Stimulated activated CD4-positive, alpha-beta T cell treated with anti-CD3 and anti-CD28 coated beads, Interleukin-12 subunit alpha, Interleukin-12 subunit beta, amount 100 ng/mL, for 24 hours (primary cell): ENCODE measurements around the gene CASP4.
"Not testable (repeated sequence)": the region's sequence is repeated elsewhere in the genome, so short reads cannot be mapped to it uniquely, and the experiment has no call there.

Source experiments
- DNase-seq, 2 experiments: peaks; one replicate each; pipeline ENCODE4 v3.0.0-alpha.2; 2020; ENCODE audit warnings: low read depth in 2 of 2

Gene CASP4

DNA sequence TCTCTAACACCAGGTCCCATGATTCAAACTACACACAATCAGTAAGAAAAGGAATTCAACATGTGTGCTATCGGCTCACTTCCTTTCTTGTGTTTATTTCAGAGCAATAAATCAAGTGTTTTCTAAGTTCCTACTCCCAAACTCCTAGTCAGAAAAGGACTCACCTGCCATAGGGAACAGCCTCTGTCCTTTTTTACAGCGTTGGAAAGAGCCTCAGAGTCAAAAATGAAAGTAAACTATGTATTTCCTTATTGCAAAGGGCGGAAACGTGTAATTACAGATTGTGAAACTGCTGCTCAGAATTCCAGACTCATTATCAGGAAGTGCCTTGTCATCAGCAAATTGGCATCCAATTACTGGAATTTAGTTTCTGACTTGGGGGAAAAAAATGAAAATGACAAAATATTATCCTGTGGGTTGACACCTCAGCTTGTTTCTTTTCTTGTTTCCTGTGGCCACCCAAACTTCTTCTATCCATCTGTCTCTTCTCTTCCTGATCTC is at the start of gene CASP4:
TSS of gene CASP4 (minus strand) at position 220 of the 501 bp plus-strand sequence. CDS start at position 171, 49 bp downstream.
- DNase-seq: no peak

DNA sequence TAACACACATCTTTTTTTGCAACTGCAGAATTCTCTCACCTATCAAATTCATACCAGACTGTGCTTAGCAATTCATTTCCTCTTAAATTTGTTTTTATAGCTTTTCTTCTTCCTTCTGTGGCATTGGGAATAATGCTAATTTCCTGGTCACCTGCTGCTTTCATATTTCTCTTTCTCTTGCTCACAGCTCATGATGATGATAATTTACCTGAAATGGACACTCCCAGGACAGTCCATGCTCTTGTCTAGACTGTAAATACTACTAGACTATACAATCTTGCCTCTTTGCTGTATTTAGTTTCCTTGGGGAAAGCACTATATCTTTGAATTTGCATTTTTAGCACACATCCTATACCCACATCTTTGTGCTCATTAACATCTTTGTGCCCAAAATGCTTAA is 39.1 kb upstream of the CASP4 start:
- no peak for DNase-seq

DNA sequence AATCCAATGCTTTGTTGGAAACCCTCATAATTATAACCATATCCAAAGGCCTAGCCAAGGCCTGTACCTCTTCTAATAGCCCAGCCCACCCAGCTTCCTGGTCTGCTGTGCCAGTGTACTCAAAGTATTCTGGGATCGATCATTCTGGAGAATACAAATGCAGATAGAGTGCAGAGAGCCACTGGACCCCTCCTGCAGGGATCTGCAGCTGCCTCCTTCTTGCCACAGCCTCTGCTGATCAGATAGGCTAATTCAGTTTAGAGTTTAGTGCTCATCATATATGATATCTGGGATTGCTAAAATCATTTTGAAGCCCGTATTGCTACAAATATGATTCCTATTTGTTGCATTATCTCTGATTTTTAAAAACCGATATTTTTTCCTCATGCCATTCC is 37.1 kb upstream of the CASP4 start:
- no peak for DNase-seq

DNA sequence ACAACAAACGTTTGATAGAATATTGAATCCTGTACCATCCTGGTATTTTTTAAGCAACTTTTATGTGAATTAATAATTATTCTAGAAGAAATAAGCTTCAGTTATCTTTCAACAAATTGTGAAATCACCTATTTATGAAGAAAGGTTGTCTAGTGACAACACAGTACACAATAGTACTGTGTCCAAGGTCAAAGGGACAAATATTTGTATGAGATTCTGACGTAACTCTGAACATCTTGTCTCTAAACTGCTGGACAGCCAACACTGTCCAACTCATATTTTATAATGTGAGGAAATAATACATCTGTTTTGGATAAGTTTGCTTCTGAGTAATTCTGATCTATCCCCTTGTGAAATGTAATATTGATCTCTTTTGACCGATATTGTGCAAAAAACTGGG is 35.6 kb upstream of the CASP4 start:
- DNase-seq: no peak

DNA sequence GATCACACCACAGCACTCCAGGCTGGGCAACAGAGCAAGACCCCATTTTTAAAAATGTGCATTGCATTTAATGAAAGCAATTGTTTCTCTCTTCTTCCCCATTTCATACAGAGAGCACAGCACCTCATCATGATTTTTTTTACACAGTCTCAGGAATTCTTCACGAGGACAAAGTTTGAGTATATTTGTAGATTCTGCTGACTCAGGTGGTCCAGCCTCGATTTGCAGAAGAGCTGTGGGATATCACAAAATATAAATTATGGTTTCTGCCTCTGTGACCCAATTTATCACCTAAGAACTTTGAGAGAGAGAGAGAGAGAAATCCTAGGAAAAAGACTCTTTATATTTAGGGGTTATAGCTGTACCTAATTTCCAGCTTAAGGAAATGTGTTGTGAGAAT is 34.8 kb upstream of the CASP4 start:
- DNase-seq: no peak

DNA sequence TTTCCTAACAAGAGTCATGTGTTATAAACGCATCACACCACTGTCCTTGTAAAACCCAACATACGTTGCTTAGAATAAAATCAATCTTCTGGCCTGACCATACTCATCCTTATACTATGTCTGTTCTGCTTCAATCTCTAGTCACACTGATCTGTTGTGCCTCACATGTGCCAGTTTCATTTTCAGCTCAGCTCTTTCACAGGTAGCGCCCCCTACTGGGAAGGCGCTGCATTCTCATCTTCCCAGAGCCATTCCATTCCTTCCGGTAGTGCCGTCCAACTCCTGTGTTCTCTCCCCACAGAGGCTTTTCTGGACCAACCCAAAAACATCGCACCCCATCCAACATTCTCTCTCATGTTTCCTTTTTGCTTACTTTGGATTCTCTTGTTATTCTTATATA is 32.4 kb upstream of the CASP4 start:
- peak; percentile 17 to 38 for DNase-seq

DNA sequence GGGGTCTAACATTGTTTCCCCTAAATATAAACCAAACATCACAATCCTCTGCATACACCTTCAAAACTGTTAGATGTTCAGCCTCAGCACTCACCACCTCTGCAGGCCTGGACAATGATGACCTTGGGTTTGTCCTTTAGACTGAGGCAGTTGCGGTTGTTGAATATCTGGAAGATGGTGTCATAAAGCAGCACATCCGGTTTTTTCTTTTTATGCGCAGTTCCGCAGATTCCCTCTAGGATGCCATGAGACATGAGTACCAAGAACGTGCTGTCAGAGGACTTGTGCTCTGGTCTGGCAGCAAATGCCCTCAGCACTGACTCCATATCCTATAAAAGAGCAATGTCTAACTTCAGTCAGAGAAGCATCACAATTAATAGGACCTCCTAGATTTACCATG is 31.8 kb upstream of the CASP4 start:
- DNase-seq: no peak

DNA sequence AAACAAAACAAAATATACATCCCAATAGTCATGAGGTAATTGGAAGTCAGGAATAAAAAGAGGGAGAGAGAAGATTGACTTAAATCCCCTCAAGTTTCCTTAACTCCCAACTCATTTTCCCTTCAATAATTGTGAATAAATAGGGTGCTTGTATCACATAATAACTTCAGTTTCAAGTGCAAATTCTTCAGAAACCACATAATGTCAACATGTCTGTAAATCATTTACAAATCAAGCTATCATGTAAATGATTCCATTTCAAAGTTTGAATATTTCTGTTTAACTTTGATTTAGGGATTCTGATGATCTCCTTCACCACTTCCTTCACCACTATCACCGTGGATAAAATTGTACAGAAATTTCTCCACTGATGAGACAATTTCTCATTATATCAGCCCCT is 31.3 kb upstream of the CASP4 start:
- no peak for DNase-seq

DNA sequence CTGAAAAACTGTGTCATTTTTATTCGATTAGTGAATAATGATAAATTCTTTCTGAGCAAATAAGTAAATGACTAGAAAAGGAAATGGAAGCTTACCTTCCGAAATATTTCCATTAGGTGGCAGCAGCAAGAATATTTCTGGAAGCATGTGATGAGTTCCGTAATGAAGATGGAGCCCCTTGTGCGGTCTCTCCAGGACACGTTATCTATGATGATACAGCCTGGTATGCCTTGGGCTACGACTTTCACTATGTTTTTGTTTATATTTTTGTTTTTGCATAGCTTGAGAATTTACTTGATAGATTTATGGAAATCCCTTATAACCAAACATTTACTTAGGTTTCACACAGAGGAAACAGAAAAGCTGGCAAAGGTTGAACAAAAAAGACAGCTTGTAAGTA is 28.9 kb upstream of the CASP4 start:
- DNase-seq: no peak

DNA sequence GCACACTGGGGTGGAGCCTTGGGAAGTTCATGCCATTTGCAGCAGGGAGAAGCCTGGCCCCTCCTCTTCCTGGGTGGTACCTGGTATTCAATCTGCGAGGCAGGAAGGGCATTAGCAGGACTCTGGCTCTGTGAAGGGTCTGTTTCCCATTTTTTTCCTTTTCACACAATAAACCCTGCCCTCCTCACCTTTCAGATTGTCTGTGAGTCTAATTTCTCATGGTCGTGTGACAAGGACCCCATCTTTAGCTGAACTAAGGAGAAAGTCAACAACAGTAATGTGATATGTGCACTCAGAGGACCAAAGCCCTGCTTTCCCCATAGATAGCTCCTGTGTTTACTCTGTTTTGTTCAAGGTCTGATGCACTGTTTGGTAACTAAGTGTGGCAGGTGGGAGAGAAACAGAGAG is 26.6 kb upstream of the CASP4 start:
- no peak for DNase-seq

DNA sequence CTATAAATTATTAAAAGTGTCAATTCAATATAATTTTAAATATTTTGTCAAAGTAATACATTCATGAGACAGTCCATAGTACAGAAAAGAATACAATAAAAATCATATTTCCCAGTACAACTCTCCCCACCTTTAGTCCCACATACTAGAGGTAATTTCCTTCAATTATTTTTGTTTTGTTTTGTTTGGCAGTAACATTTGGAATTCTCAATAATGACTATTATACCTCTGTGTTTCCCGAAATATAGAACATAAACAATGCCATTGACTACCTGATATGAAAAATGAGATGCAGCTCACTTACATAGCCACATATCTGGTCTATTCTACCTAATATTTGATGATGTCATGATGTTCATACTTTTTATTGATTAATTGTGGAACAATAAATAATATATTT is 24.4 kb upstream of the CASP4 start:
- DNase-seq: no peak

DNA sequence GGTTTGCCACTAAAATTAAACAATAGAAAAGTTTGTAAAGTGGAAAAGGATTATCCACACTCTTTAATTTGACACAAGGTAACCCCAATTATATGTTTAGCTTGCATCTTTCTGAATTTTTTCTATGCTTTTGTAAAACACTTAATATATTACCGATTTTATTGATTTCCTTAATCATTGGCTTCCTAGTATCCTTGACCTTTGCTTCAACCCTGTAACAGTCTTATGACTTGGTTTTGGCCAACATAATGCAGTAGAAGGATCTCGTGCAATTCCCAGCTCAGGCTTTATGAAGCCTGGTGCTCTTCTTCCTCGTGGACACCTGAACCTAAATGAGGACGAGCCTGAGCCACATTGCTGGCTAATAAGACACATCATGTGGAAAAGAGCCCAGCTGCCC is 23.6 kb upstream of the CASP4 start:
- no peak for DNase-seq

DNA sequence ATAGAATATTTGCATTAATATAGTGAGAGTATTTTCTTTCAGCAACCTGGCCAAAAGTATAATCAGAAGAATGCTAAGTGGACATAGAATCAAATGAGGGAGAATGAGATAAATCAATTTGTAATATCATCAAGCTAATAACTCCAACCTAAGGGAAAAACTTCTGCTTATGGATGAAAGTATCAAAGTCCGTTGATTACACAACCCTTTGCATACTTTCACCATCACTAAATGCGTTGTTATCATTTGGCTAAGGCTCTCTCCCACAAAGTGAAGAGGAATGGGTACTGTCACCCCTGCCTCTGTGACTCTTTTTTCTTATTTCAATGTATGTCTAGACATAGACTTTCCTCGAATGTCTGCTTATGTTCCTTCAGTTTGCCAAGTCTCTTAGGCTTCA is 16.4 kb upstream of the CASP4 start:
- DNase-seq: no peak

DNA sequence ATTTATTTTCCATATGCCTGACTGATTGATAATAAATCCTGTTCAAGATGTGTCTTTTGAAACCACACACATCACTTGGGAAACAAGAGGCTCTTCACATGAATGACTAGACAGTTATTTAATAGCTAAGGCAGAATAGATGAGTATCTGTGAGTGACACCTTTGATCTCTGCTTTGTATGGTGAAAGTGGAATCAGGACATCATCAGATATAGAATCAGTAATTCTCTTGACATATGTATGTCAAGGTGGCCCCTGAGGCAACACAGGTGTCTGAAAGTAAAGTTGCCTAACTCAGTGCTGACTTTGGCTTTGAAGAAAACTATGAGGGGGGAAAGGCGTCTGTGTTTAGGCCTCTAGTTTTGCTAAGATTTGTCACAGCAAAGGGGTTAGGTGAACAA is 11.5 kb upstream of the CASP4 start:
- DNase-seq: no peak

DNA sequence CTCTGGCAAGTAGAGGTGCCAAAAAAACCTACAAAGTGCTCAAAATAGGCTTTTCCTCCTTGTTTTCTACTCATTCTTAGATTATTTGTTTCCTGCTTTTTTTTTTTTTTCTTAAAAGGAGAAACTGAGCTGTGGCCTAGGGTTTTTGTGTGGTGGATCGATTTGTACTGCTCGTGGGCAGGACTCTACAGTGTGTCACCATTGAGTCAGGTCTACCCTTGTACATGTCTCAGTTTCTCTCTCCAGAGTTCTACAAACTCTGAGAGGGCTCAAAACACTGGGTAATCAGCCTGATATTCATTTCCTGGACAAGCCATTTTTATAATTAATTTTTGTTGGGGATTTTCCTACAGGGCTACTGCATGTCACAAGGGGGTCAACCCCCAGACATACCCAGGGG is 5.2 kb upstream of the CASP4 start:
- no peak for DNase-seq

DNA sequence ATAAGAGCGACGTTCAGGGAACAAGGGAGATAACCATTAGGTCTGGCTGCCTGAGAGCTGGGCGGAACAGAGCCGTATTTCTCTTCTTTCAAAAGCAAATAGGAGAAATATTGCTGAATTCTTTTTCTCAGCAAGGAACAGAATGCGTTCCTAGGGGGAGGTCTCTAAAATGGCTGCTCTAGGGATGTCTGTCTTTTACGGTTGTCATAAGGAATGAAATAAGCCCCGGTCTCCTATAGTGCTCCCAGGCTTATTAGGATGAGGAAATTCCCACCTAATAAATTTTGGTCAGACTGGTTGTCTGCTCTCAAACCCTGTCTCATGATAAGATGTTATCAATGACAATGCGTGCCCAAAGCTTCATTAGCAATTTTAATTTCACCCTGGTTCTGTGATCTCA is 4.5 kb upstream of the CASP4 start:
- DNase-seq: not testable (repeated sequence)

DNA sequence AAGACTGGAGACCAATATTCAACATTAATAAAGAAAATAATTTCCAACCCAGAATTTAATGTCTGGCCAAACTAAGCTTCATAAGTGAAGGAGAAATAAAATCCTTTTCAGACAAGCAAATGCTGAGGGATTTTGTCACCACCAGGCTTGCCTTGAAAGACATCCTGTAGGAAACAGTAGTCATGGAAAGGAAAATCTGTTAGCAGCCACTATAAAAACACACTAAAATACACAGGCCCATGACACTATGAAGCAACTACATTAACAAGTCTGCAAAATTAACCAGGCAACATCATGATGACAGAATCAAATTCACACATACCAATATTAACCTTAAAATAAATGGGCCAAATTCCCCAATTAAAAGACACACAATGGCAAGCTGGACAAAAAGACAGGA is 2.4 kb upstream of the CASP4 start:
- no peak for DNase-seq

DNA sequence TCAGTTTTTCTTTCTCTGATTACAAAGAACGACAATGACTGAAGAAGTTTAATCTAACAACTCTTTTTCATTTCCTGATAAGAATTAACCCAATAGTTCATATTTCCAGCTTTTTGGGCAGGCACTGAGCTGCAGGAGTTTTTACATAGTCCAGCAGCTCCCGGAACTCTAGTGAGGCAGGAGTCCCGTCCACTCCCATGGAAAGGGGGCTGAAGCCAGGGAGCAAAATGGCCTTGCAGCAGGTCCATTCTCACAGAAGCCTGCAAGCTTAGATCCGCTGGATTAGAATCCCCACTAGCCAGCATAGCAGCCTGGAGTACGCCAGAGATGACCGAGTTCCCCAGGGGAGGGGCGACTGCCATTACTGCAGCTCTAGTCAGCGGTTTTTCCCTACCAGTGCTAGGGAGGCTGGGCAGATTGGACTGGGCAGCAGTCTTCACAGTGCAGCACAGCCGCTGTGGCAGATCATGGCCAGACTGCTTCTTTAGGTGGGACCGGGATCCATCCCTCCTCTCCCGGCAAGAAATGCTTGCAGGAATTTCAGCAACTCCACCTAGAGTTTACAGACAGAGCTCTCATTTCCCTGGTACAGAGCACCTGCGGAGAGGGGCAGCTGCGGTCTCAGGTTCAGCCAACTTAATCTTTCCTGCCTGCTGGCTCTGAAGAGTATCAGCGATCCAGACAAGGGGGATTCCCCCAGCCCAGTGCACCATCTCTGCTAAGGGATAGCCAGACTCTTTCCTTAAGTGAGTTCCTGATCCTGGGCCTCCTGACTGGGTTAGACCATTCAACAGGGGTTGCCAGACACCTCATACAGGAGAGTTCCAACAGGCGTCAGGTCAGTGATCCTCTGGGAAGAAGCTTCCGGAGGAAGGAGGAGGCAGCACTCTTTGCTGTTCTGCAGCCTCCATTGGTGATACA is 742 bp upstream of the CASP4 start:
- no peak for DNase-seq

DNA sequence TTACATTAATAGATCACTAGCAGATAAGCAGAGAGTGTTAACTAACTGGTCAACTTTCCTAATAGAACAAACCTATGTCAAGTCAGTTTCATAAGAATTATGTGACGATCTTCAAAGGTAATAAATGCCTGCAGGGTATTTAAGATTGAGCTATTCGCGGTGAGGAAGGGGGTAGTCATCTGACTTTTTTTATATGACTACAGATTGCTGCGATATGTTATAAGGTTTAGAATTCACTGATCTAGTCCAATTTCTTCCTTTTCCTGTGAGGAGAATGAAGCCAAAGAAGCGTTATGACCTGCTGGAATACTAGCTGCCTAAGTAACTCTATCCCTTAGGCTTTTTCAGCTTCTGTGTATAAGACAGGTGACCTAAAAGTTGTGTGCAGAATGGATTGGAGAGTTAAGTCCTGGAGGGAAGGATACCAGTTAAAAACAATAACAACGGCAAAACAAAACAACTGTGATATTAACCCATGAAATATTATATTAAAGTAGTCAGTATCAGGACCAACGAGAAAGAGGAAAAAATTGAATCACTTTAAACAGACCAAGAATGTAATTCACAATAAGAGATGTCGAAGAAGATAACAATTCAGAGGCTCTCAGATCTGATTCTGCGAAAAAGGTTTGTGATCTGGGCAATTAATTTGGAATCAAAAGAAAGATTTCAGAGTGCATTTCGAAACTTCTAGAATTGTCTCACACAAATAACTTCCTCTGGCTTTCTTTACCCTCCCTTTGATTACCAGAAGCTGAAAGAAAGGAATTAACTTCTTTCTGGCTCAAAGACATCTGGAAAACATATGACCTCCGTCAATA is 630 bp downstream of the CASP4 start:
- DNase-seq: no peak

DNA sequence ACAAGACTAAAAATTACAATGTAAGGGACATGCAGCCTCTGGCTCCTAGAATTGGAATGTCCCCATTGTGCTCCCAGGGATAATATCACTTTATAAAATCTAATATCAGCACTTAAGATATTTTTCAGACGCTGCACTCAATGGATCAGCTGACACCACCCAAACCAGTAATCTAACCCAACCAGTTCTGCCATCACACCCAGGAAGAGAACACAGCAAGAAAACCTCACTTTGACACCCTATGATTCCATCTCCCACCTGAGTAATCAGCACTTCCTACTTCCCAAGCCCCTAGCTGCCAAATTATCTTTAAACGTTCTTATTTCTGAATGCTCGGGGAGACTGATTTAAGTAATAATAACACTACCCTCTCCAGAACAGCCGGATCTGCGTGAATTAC is 2.6 kb downstream of the CASP4 start:
- DNase-seq: no peak

DNA sequence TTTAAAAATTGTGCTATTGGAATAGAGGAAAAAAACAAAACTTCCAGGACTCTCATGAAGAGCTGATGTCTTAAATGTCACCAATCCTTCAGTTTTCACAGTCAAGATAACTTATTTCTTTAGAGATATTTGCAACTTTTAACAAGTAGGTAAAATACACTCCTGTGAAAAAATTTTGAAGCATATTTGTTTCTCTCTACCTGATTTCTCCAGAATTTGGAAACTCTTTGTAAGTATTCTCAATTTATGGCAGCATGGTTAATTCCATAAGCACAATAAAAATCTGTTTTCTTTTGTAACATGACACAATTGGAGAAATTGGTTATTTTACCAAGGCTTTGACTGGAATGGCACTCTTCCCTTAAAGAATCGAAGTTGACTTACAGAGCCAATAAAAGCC is 4.1 kb downstream of the CASP4 start:
- DNase-seq: no peak

DNA sequence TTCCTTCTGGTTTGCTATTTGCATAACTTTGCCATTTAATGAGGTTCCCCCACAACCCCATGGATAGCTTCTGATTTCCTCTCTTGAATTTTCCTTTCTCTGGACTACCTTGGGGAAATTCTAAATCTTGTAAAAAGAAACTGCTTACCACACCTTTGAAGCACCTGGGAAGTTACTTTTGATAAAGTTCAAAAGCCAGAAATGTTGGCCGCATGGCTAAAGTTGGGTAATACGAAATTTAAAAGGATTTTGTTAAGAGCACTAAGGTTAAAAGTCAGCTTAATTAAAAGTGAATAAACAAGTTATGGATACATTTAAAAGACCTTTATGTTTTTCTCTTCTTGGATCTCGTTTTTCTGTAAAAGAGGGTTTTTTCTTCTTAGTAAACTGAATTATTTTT is 5.5 kb downstream of the CASP4 start:
- DNase-seq: no peak

DNA sequence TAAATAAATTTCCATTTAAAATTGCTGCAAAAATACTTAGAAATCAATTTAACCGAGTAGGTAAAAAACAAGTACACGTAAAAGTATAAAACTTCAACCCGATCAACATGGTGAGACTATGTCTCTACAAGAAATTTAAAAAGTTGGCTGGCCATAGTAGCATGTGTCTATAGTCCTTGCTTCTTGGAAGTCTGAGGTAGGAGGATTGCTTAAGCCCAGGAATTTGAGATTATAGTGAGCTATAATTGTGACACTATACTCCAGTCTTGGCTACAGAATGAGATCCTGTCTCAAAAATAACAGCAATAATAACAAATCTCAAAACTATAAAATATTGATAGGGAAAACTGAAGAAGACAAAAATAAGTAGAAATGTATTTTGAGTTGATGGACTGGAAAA is 11.1 kb downstream of the CASP4 start:
- no peak for DNase-seq
